Progenitor cell of endocrine pancreas (in vitro differentiated cells): ENCODE data around the gene RASGRP1. TPM values are rescaled to one million over a fixed set of nuclear protein-coding genes. Genes with fewer than 3 reads are reported as not detected.

Experiments used
- DNase-seq: peaks from one replicate; pipeline ENCODE4 v3.0.0; 2021; ENCODE audit warnings: low spot score; ENCODE audit not compliant: unreplicated experiment
- H3K27ac Mint-ChIP-seq: 2 replicates; pipeline ENCODE4 v1.8.0; 2021; ENCODE audit warnings: mild to moderate bottlenecking, moderate library complexity, mixed read lengths
- H3K27me3 Mint-ChIP-seq: 2 replicates; pipeline ENCODE4 v1.8.0; 2021; ENCODE audit warnings: mixed read lengths
- H3K36me3 Mint-ChIP-seq: 2 replicates; pipeline ENCODE4 v1.8.0; 2022; ENCODE audit warnings: mixed read lengths; ENCODE audit not compliant: insufficient read depth
- H3K4me1 Mint-ChIP-seq: 2 replicates; pipeline ENCODE4 v1.8.0; 2021; ENCODE audit warnings: low read depth, mixed read lengths
- H3K4me3 Mint-ChIP-seq: 2 replicates; pipeline ENCODE4 v1.8.0; 2021; ENCODE audit warnings: low read depth, mild to moderate bottlenecking, moderate library complexity, mixed read lengths
- H3K9me3 Mint-ChIP-seq: 2 replicates; pipeline ENCODE4 v1.8.0; 2021; ENCODE audit warnings: low read depth, mixed read lengths
- CTCF ChIP-seq: fragments of 200-600 bp; sonication (generic); IDR thresholded peaks from one replicate; pipeline ENCODE4 v1.5.0; 2021; ENCODE audit warnings: antibody characterized with exemption, mild to moderate bottlenecking; ENCODE audit not compliant: unreplicated experiment
- total RNA-seq: library from RNA; stranded (reverse); gene quantifications from 2 replicates; pipeline ENCODE4 v1.2.1, GENCODE V29; 2021

Gene RASGRP1
- total RNA-seq, 1 donor from 2014 or later, result 1.5 TPM

DNA sequence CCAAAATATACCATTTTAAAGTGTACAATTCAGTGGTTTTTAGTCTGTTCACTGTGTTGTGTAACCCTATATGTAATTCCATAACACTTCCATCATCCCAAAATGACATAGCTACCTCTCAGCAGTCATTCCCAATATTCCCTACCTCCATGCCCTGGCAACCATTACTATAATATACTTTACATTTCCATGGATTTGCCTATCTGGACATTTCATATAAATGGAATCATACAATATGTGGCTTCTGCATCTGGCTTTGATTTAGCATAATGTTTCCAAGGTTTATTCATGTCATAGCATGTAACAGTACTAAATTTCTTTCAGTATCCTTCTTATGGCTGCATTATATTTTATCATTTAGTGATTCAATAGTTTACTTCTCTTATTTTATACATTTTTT is 85.3 kb downstream of the RASGRP1 start:
- Mint-ChIP-seq H3K9me3 (no peaks in the 10 kb centered on the region), H3K36me3 (peaks cover 24% of the 10 kb centered on the region), H3K27me3 (no peaks in the 10 kb centered on the region), H3K4me1 (no peaks in the 10 kb centered on the region), H3K27ac (no peak overlapping the region), H3K4me3 (no peak overlapping the region)
- no peak for TF ChIP-seq CTCF
- no peak for DNase-seq

- Mint-ChIP-seq H3K36me3 (peaks cover 26% of the 10 kb centered on the region), H3K4me3 (no peak overlapping the region), H3K9me3 (no peaks in the 10 kb centered on the region), H3K27me3 (no peaks in the 10 kb centered on the region), H3K27ac (no peak overlapping the region), H3K4me1 (peaks cover 6% of the 10 kb centered on the region)
- TF ChIP-seq CTCF, result no peak
- DNase-seq, result no peak
These were observed 87.0 kb downstream of the RASGRP1 start for GRCh38 chr15:38477637-38478036.

- TF ChIP-seq CTCF, result no peak
- Mint-ChIP-seq H3K36me3 (peaks cover 19% of the 10 kb centered on the region), H3K9me3 (no peaks in the 10 kb centered on the region), H3K27me3 (no peaks in the 10 kb centered on the region), H3K4me1 (peaks cover 8% of the 10 kb centered on the region), H3K4me3 (no peak overlapping the region), H3K27ac (no peak overlapping the region)
- no peak for DNase-seq
These were observed 88.5 kb downstream of the RASGRP1 start for GRCh38 chr15:38476120-38476519.

- H3K27ac Mint-ChIP-seq, result no peak overlapping the region
- no peak for DNase-seq
- H3K4me1 Mint-ChIP-seq, result peaks cover 8% of the 10 kb centered on the region
- H3K27me3 Mint-ChIP-seq, result no peaks in the 10 kb centered on the region
- no peaks in the 10 kb centered on the region for H3K9me3 Mint-ChIP-seq
- H3K36me3 Mint-ChIP-seq, result peaks cover 18% of the 10 kb centered on the region
- no peak overlapping the region for H3K4me3 Mint-ChIP-seq
- TF ChIP-seq CTCF, result no peak
These were observed 89.3 kb downstream of the RASGRP1 start for GRCh38 chr15:38475361-38475760.

DNA sequence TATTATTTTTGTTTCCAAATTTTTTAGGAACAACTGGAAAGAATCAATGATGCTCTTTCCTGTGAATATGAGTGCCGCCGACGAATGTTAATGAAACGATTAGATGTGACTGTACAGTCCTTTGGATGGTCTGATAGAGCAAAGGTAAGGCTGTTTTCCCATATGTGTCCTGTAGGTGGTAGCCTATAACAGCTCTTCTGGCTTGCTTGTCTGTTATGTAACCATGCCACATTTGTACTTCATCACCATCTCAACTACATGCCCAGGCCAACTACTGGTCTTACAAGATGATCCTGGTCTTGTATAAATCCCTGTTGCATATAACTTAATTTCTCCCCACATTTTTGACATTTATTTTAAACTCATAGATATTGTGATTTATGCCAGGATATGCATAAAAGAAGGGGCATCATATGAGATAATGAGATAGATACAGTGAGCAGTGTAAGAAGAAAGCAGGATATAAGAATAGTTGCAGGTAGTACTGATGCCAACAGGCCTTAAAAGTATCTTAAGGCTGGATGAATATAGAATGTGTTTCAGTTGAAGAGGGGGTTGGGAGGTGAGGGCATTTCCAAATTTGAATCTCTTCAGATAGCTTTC is 90.4 kb downstream of the RASGRP1 start:
- Mint-ChIP-seq H3K27me3 (no peaks in the 10 kb centered on the region), H3K27ac (no peak overlapping the region), H3K4me3 (no peak overlapping the region), H3K36me3 (peaks cover 19% of the 10 kb centered on the region), H3K4me1 (peaks cover 8% of the 10 kb centered on the region), H3K9me3 (no peaks in the 10 kb centered on the region)
- no peak for DNase-seq
- peak; percentile 73 for TF ChIP-seq CTCF
